ENCODE data around the gene SPATA9.
A peak's percentile ranks its signal among the peaks of the same experiment; 100 is the strongest.
"Not testable (repeated sequence)": the region's sequence is repeated elsewhere in the genome, so short reads cannot be mapped to it uniquely, and the experiment has no call there.

Gene SPATA9

GRCh38 chr5:95655575-95655974, 27.2 kb downstream of the SPATA9 start:
- Histone ChIP-seq H2AFZ (ENCODE audit: low read length, unreplicated experiment) (no peak overlapping the region), H3K36me3 (ENCODE audit: insufficient read depth, low read length) (no peaks in the 10 kb centered on the region), H3K4me1 (ENCODE audit: control insufficient read depth, insufficient read depth, low read length, unreplicated experiment) (no peaks in the 10 kb centered on the region), H3K27ac (ENCODE audit: low read depth, low read length) (no peak overlapping the region), H3K4me3 (ENCODE audit: low read depth, low read length) (no peak overlapping the region), H3K79me2 (ENCODE audit: control insufficient read depth, insufficient read depth, low read length, unreplicated experiment) (no peaks in the 10 kb centered on the region), H3K27me3 (ENCODE audit: insufficient read depth, low read length) (no peaks in the 10 kb centered on the region)

- H3K4me1 ChIP-seq (ENCODE audit: control insufficient read depth, insufficient read depth, low read length, unreplicated experiment): no peaks in the 10 kb centered on the region
- no peak overlapping the region for H2AFZ ChIP-seq (ENCODE audit: low read length, unreplicated experiment)
- no peaks in the 10 kb centered on the region for H3K79me2 ChIP-seq (ENCODE audit: control insufficient read depth, insufficient read depth, low read length, unreplicated experiment)
- H3K27ac ChIP-seq (ENCODE audit: low read depth, low read length): no peak overlapping the region
- no peak overlapping the region for H3K4me3 ChIP-seq (ENCODE audit: low read depth, low read length)
- H3K36me3 ChIP-seq (ENCODE audit: insufficient read depth, low read length): no peaks in the 10 kb centered on the region
- no peaks in the 10 kb centered on the region for H3K27me3 ChIP-seq (ENCODE audit: insufficient read depth, low read length)
Observed at GRCh38 chr5:95654196-95654595, 28.6 kb downstream of the SPATA9 start.

- no peak overlapping the region for H2AFZ ChIP-seq (ENCODE audit: low read length, unreplicated experiment)
- no peaks in the 10 kb centered on the region for H3K27me3 ChIP-seq (ENCODE audit: insufficient read depth, low read length)
- H3K4me3 ChIP-seq (ENCODE audit: low read depth, low read length): no peak overlapping the region
- H3K79me2 ChIP-seq (ENCODE audit: control insufficient read depth, insufficient read depth, low read length, unreplicated experiment): no peaks in the 10 kb centered on the region
- no peak overlapping the region for H3K27ac ChIP-seq (ENCODE audit: low read depth, low read length)
- H3K4me1 ChIP-seq (ENCODE audit: control insufficient read depth, insufficient read depth, low read length, unreplicated experiment): peaks cover 3% of the 10 kb centered on the region
- no peaks in the 10 kb centered on the region for H3K36me3 ChIP-seq (ENCODE audit: insufficient read depth, low read length)
Observed at GRCh38 chr5:95652849-95653248, 29.9 kb downstream of the SPATA9 start.

- Histone ChIP-seq H3K36me3 (ENCODE audit: insufficient read depth, low read length) (no peaks in the 10 kb centered on the region), H3K4me1 (ENCODE audit: control insufficient read depth, insufficient read depth, low read length, unreplicated experiment) (peaks cover 6% of the 10 kb centered on the region), H3K79me2 (ENCODE audit: control insufficient read depth, insufficient read depth, low read length, unreplicated experiment) (no peaks in the 10 kb centered on the region), H3K27ac (ENCODE audit: low read depth, low read length) (no peak overlapping the region), H3K27me3 (ENCODE audit: insufficient read depth, low read length) (no peaks in the 10 kb centered on the region), H2AFZ (ENCODE audit: low read length, unreplicated experiment) (no peak overlapping the region), H3K4me3 (ENCODE audit: low read depth, low read length) (no peak overlapping the region)
Observed at GRCh38 chr5:95649842-95650620, 32.8 kb downstream of the SPATA9 start.

GRCh38 chr5:95649274-95649673, 33.5 kb downstream of the SPATA9 start:
- H3K27ac ChIP-seq (ENCODE audit: low read depth, low read length): no peak overlapping the region
- H3K27me3 ChIP-seq (ENCODE audit: insufficient read depth, low read length): no peaks in the 10 kb centered on the region
- no peak overlapping the region for H2AFZ ChIP-seq (ENCODE audit: low read length, unreplicated experiment)
- no peak overlapping the region for H3K4me3 ChIP-seq (ENCODE audit: low read depth, low read length)
- peaks cover 6% of the 10 kb centered on the region for H3K4me1 ChIP-seq (ENCODE audit: control insufficient read depth, insufficient read depth, low read length, unreplicated experiment)
- H3K79me2 ChIP-seq (ENCODE audit: control insufficient read depth, insufficient read depth, low read length, unreplicated experiment): no peaks in the 10 kb centered on the region
- H3K36me3 ChIP-seq (ENCODE audit: insufficient read depth, low read length): no peaks in the 10 kb centered on the region

- Histone ChIP-seq H3K27ac (ENCODE audit: low read depth, low read length) (peak overlapping the region; percentile 17; the same call in 1 of the 2 replicates), H3K4me1 (ENCODE audit: control insufficient read depth, insufficient read depth, low read length, unreplicated experiment) (peaks cover 10% of the 10 kb centered on the region), H3K36me3 (ENCODE audit: insufficient read depth, low read length) (no peaks in the 10 kb centered on the region), H3K4me3 (ENCODE audit: low read depth, low read length) (peak overlapping the region; percentile 83), H3K27me3 (ENCODE audit: insufficient read depth, low read length) (no peaks in the 10 kb centered on the region), H3K79me2 (ENCODE audit: control insufficient read depth, insufficient read depth, low read length, unreplicated experiment) (no peaks in the 10 kb centered on the region), H2AFZ (ENCODE audit: low read length, unreplicated experiment) (no peak overlapping the region)
Observed at GRCh38 chr5:95647886-95648860, 34.6 kb downstream of the SPATA9 start.

- H3K4me3 ChIP-seq (ENCODE audit: low read depth, low read length): peak within 1 kb of the TSS; percentile 83
- H2AFZ ChIP-seq (ENCODE audit: low read length, unreplicated experiment): peak within 1 kb of the TSS; percentile 76
- H3K36me3 ChIP-seq (ENCODE audit: insufficient read depth, low read length): no peaks in the 10 kb centered on the region
- H3K27ac ChIP-seq (ENCODE audit: low read depth, low read length): peak within 1 kb of the TSS; percentile 83
- H3K79me2 ChIP-seq (ENCODE audit: control insufficient read depth, insufficient read depth, low read length, unreplicated experiment): no peaks in the 10 kb centered on the region
- H3K27me3 ChIP-seq (ENCODE audit: insufficient read depth, low read length): no peaks in the 10 kb centered on the region
- H3K4me1 ChIP-seq (ENCODE audit: control insufficient read depth, insufficient read depth, low read length, unreplicated experiment): peaks cover 10% of the 10 kb centered on the region
Observed at GRCh38 chr5:95646569-95647431, 36.0 kb downstream of the SPATA9 start, which contains the start of gene RFESD. RFESD (plus strand) TSS chr5:95646777; CDS start chr5:95652272, 5,495 bp downstream.

GRCh38 chr5:95646226-95646568, 36.6 kb downstream of the SPATA9 start:
- not testable (repeated sequence) for H3K36me3 ChIP-seq (ENCODE audit: insufficient read depth, low read length); H3K79me2 ChIP-seq (ENCODE audit: control insufficient read depth, insufficient read depth, low read length, unreplicated experiment); H3K27me3 ChIP-seq (ENCODE audit: insufficient read depth, low read length); H3K27ac ChIP-seq (ENCODE audit: low read depth, low read length)
- Histone ChIP-seq H3K4me1 (ENCODE audit: control insufficient read depth, insufficient read depth, low read length, unreplicated experiment) (peaks cover 10% of the 10 kb centered on the region), H3K4me3 (ENCODE audit: low read depth, low read length) (peak overlapping the region; percentile 10; the same call in 1 of the 2 replicates), H2AFZ (ENCODE audit: low read length, unreplicated experiment) (peak overlapping the region; percentile 19)

GRCh38 chr5:95644351-95645042, 38.3 kb downstream of the SPATA9 start:
- Histone ChIP-seq H3K79me2 (ENCODE audit: control insufficient read depth, insufficient read depth, low read length, unreplicated experiment) (no peaks in the 10 kb centered on the region), H3K4me3 (ENCODE audit: low read depth, low read length) (no peak overlapping the region), H3K36me3 (ENCODE audit: insufficient read depth, low read length) (no peaks in the 10 kb centered on the region), H3K27me3 (ENCODE audit: insufficient read depth, low read length) (no peaks in the 10 kb centered on the region), H3K27ac (ENCODE audit: low read depth, low read length) (peak overlapping the region; percentile 23), H3K4me1 (ENCODE audit: control insufficient read depth, insufficient read depth, low read length, unreplicated experiment) (peaks cover 10% of the 10 kb centered on the region), H2AFZ (ENCODE audit: low read length, unreplicated experiment) (peak overlapping the region; percentile 89)

- Histone ChIP-seq H3K36me3 (ENCODE audit: insufficient read depth, low read length) (no peaks in the 10 kb centered on the region), H3K79me2 (ENCODE audit: control insufficient read depth, insufficient read depth, low read length, unreplicated experiment) (no peaks in the 10 kb centered on the region), H3K27me3 (ENCODE audit: insufficient read depth, low read length) (no peaks in the 10 kb centered on the region), H3K4me3 (ENCODE audit: low read depth, low read length) (no peak overlapping the region), H3K27ac (ENCODE audit: low read depth, low read length) (no peak overlapping the region), H2AFZ (ENCODE audit: low read length, unreplicated experiment) (no peak overlapping the region), H3K4me1 (ENCODE audit: control insufficient read depth, insufficient read depth, low read length, unreplicated experiment) (peaks cover 10% of the 10 kb centered on the region)
Observed at GRCh38 chr5:95643152-95643551, 39.6 kb downstream of the SPATA9 start.

Measured in ACC112 (cell line).